Measurements from ENCODE around the gene EPHB1. TPM values are rescaled to one million over a fixed set of nuclear protein-coding genes. Genes with fewer than 3 reads are reported as not detected.

Gene EPHB1
- total RNA-seq, 1 experiment from 2014 or later: 2.8 TPM

- Mint-ChIP-seq H3K4me1 (peaks cover 40% of the 10 kb centered on the region in 2 experiments), H3K9me3 (peaks cover 0 to 6% of the 10 kb centered on the region in 2 experiments; a peak in 2 of 5 replicates), H3K27me3 (ENCODE audit: low read depth) (0 out of 2 replicates have a peak, but pooled peaks cover 2% of the 10 kb centered on the region), H3K36me3 (ENCODE audit: insufficient read depth in 1 of 3, low read depth in 3 of 3) (no peaks in the 10 kb centered on the region), H3K27ac (no peak overlapping the region), H3K4me3 (no peak overlapping the region)
- Histone ChIP-seq H4K5ac (ENCODE audit: insufficient read length, low read depth, low read length) (no peak overlapping the region), H2BK20ac (ENCODE audit: low read depth, low read length, poor library complexity, severe bottlenecking) (no peak overlapping the region), H3K56ac (ENCODE audit: insufficient read length, low read depth, low read length) (no peak overlapping the region), H2AFZ (ENCODE audit: low read length) (no peak overlapping the region), H4K8ac (replicated peaks; ENCODE audit: insufficient read length, low read depth, low read length) (no peak overlapping the region), H2BK15ac (ENCODE audit: low read depth, low read length) (no peak overlapping the region), H3T11ph (ENCODE audit: low read length) (no peak overlapping the region), H3K27ac (ENCODE audit: insufficient read length, low read depth, low read length) (no peak overlapping the region), H4K91ac (ENCODE audit: insufficient read length, low read depth, low read length) (no peak overlapping the region), H3K4ac (ENCODE audit: low read depth, low read length) (no peak overlapping the region), H3K4me2 (ENCODE audit: insufficient read depth, insufficient read length, low read length) (no peak overlapping the region), H3K79me2 (ENCODE audit: insufficient read depth, low read length) (no peaks in the 10 kb centered on the region), H3K9me3 (ENCODE audit: control insufficient read depth, low read depth, low read length) (no peaks in the 10 kb centered on the region), H3K4me1 (ENCODE audit: insufficient read depth, low read length) (no peaks in the 10 kb centered on the region; the same call in 1 of the 2 replicates), H2AK5ac (ENCODE audit: insufficient read length, low read length) (no peak overlapping the region), H2BK120ac (ENCODE audit: low read depth, low read length, poor library complexity, severe bottlenecking) (no peak overlapping the region), H3K14ac (ENCODE audit: insufficient read depth, low read length) (no peak overlapping the region), H2BK12ac (ENCODE audit: insufficient read length, low read depth, low read length) (no peak overlapping the region), H3K9ac (ENCODE audit: extremely low read depth, insufficient read length, low read length) (no peak overlapping the region), H2BK5ac (ENCODE audit: insufficient read length, low read length) (no peak overlapping the region), H4K20me1 (ENCODE audit: control insufficient read depth, insufficient read depth, insufficient read length) (no peaks in the 10 kb centered on the region), H3K79me1 (ENCODE audit: insufficient read depth, low read depth, low read length, poor library complexity, severe bottlenecking) (no peaks in the 10 kb centered on the region), H3K27me3 (ENCODE audit: insufficient read depth, low read length) (no peaks in the 10 kb centered on the region), H3K23me2 (ENCODE audit: insufficient read length, low read depth, low read length, poor library complexity, severe bottlenecking) (no peaks in the 10 kb centered on the region), H3K18ac (ENCODE audit: insufficient read length, low read depth, low read length) (no peak overlapping the region), H3K23ac (ENCODE audit: insufficient read length, low read depth, low read length) (no peak overlapping the region)
- TF ChIP-seq CTCF (conservative IDR thresholded peaks at IDR 0.05): peak; percentile 65
- DNase-seq: peak; percentile 56
Measured at GRCh38 chr3:135240426-135240825, 445.4 kb downstream of the EPHB1 start.

Measured in H9 (cell line).